Heart left ventricle (tissue), 13 donors: ENCODE results near the gene ICAM5.

Source experiments
- CTCF ChIP-seq, 12 donors: fragments of 200-600 bp; sonication (generic) in 4 of 12; IDR thresholded peaks; one replicate each; pipeline versions ENCODE4 v1.5.0 to v1.8.0; 2018 to 2022; ENCODE audit warnings: antibody characterized with exemption in 12 of 12, mild to moderate bottlenecking in 5 of 12
- POLR2A ChIP-seq, 2 donors: fragments of 450-650 bp; IDR thresholded peaks; one replicate each; pipeline ENCODE4 v1.6.1; 2017; ENCODE audit warnings: antibody characterized with exemption in 2 of 2, mild to moderate bottlenecking in 2 of 2, moderate library complexity in 2 of 2
- donor health status: ischemic (EF 13 %, LVEDD 7.1; RV severe dilation, severe dysfunction).
- donor health status: DM: no; HTN: yes; CAD: no.
- donor health status: DM: no; HTN: no; CAD: no.
- donor health status: ischemic (EF 25% LVEDD 6.9; RV normal size, moderate dysfunction).
- donor health status: ischemic (EF 25% LVEDD 5.7; RV mildly dilated, moderate dysfunction).
- donor health status: ischemic (EF 35%, LVEDD 5.7; RV mildly dilated, moderate dysfunction).
- donor health status: nonischemic (EF 11% LVEDD 7.7; RV severe dilation, severe dysfunction).
- donor health status: DM: yes; HTN: yes; CAD: no.
- donor health status: PGD.
- donor health status: ischemic (EF 29% LVEDD 5.4; RV normal size, mild dysfunction).
- donor health status: nonischemic (EF 23%, LVEDD 6.1; RV moderate dilation, normal function).

- TF ChIP-seq CTCF (IDR thresholded peaks at IDR 0.05) (no peak), POLR2A (IDR thresholded peaks at IDR 0.05) (no peak)
Observed at GRCh38 chr19:10327793-10328192, 38.0 kb downstream of the ICAM5 start.
